GM19025 (cell line): ENCODE measurements around the gene S100A12.
"Not testable (repeated sequence)": the region's sequence is repeated elsewhere in the genome, so short reads cannot be mapped to it uniquely, and the experiment has no call there.

ENCODE experiments used
- ATAC-seq: cut with Tn5 transposase; IDR thresholded peaks from one replicate; pipeline ENCODE4 v1.9.1; 2021; ENCODE audit warnings: mild to moderate bottlenecking, low read depth, moderate library complexity; ENCODE audit not compliant: unreplicated experiment

Gene S100A12

DNA sequence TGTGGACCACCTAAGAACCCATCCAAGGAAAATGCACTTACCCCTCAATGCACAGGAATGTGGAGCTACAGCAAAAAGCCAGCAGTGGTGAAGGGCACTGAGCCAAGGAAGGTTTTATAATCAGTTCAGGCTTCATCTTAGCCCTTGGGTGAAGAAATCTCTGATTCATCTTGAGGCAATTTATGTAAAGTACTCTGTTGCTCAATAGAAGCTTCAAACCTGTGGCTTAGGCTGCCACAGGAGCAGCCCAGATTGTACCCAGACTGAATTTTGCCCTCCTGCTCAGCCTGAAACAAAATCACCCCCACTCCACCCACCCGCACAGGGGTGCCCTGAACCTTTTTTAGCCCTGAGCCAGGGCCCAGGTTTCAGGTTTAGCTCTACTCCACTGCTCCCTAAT is at the start of gene S100A12:
Gene S100A12 (minus strand): TSS at position 111 of the 400 bp plus-strand sequence. CDS start 1,029 bp downstream, outside the sequence.
- ATAC-seq = no peak

DNA sequence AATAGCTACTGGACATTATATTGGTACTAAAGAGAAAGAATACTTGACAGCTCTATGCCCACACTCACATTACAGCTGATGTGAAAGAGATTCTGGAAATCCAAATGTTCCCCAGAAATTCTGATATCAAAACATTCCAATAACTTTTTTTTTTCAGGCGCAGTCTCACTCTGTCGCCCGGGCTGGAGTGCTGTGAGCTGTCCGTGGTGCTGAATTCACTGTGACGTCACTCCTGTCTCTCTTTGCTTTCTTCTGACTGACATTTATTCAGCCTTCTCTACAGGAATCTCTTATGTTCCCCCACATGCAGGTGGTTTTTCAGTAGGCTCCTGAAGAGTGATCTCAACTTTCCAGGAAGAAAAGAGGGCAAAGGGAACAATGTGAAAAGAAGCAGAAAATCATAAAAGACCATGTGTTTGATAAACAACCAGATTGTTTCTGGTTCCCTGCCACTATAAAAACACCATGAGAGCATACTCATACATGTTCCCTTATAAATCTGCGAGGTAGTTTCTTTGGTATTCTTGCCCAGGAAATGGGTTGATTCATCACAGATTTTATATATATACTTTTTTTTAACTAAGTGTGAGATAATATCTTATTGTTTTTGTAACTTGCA is 47.1 kb upstream of the S100A12 start:
- no peak for ATAC-seq

DNA sequence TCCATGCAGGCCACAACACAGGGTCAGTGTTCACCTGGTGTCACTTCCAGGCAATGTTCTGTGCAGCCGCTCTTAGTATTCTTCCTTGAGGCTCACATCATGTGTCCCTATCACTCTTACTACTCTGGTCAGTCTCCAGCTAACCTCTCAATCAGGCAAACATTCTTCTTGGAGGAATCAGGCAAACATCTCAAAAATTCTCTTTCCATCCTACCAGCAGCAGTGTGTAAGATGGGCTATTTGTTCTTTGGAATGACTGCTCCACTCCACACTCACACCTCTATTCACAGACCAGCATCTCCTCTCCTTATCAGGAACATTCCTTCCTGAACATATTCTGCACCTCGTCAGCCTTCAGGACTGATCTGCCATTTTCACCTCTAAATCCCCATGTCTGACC is 44.9 kb upstream of the S100A12 start:
- ATAC-seq = no peak

DNA sequence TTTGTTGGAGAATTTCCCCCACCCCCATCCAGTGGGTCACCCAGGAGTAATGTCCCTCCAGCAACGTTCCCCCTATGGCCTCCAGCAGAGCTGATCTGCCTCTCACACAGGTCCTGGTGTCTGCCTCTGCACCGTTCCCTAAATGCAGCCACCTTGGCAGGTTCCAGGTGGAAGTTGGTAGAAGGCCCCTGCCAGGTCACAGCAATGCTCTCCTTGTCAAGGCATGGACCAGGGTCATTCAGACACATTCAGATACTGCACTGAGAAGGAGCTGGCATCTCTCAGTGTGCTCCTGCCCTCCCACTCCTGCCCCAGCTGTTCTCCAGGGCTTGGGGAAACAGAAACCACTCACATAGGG is 44.0 kb upstream of the S100A12 start:
- ATAC-seq = not testable (repeated sequence)

DNA sequence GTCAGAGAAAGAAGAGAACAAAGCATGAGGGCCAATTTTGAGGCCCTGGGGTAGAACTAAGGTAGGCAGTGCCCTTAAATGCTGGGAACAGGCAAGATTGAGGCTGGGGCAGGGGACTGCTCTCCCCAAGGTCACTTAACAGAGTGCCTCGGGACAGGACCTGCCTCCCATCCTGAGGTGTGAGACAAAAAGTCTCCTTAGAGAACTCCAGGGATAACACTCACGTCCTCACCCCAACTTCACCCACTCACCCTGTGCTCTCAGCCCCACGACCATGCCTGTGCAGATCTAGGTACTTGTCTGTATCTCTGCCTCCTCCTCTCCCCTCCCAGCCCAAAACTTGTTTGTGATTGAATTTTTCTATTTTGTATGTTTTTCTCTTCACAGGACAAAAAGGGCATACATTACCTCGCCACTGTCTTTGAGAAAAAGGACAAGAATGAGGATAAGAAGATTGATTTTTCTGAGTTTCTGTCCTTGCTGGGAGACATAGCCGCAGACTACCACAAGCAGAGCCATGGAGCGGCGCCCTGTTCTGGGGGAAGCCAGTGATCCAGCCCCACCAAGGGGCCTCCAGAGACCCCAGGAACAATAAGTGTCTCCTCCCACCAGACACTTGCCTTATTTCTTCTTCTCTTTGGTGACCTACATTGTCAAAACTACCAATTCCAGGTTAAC is 43.5 kb upstream of the S100A12 start:
- not testable (repeated sequence) for ATAC-seq

DNA sequence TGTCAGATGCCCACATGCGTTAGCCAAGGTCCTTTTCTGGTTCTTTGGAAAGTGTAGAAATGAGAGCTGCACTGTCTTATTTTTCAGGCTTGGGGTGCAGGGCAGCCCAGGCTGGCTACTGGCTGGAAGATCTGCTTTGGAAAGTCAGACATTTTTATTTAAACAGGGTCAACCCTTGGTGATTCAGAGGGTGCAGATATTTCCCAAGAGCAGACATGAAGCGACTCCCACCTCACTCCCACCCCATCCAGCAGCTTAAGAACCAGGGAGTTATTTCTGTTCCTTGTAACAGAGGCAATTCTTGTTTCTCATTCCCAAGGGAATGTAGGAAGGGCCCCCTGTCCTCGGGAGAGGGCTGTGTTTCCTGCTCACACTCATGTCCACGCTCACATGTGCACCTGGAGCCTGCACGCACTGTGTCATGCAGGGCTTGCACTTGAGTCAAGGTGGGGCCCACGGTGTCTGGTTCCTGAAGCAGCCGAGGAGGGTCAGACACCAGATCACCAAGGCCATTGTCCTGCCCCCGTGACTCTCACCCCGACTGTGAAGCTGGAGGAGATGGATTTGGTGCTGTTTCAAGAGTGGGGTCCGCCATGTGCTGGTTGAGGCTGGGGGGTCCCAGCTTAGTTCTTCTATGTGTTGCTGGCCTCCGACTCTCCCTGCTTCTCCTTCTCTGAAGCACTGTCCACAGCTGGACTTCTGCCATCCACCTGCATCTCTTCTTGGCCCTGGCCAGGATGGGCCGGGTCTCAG is 41.9 kb upstream of the S100A12 start:
- ATAC-seq = no peak

DNA sequence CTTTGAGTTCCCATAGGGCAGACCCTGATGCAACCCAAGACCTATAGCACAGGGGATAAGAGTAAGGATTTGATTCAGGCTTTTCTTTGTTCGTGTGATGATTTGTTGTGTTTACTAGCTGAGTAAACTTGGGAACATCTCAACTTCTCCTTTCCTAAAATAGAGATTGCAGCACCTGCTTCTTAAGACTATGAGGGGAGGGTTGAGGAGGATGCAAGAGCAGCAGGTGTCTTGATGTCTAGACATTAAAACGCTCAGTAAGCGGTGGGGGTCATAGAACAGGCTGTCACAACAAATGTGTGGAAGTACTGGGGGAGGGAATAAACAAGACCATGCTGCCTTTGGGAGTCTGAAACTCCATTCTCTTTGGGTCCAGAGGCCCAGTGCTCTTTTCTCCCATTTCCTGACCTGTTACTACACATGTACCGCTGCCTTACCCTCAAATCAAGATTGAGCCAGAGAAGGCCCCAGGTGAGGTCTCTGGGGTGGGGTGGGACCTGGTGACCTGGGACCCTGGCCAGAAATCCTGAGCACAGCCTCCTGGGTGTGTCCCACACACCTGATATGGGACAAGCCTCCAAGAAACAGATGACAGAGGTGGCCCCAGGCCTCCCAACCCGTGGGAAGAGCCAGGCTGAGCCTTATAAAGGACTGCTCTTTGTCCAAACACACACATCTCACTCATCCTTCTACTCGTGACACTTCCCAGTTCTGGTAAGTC is 40.6 kb upstream of the S100A12 start, which contains the start of gene S100A7A:
Gene S100A7A (plus strand): TSS at position 671 of the 721 bp plus-strand sequence. CDS start 1,563 bp downstream, outside the sequence.
- no peak for ATAC-seq

DNA sequence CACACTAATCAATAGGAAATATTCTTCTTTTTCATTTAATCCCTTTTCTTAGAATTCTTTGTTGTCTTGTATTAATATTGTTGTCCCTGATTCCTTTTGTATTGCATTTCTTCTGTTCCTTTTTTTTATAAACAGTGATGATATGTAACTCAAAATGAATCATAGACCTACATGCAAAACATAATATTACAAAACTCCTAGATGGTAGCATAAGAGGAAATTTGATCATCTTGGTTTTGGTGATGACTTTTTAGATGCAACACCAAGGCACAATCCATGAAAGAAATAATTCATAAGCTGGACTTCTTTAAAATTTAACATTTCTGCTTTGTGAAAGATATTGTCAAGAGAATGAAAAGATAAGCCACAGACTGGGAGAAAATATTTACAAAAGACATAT is 38.5 kb upstream of the S100A12 start:
- not testable (repeated sequence) for ATAC-seq

DNA sequence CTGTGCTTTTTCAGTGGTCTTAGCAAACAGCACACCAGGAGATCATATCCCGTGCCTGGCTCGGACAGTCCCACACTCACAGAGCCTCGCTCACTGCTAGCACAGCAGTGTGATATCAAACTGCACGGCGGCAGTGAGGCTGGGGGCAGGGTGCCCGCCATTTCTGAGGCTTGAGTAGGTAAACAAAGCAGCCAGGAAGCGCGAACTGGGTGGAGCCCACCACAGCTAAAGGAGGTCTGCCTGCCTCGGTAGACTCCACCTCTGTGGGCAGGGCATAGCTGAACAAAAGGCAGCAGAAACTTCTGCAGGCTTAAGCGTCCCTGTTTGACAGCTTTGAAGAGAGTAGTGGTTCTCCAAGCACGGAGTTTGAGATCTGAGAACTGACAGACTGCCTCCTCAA is 31.9 kb upstream of the S100A12 start:
- ATAC-seq = not testable (repeated sequence)

DNA sequence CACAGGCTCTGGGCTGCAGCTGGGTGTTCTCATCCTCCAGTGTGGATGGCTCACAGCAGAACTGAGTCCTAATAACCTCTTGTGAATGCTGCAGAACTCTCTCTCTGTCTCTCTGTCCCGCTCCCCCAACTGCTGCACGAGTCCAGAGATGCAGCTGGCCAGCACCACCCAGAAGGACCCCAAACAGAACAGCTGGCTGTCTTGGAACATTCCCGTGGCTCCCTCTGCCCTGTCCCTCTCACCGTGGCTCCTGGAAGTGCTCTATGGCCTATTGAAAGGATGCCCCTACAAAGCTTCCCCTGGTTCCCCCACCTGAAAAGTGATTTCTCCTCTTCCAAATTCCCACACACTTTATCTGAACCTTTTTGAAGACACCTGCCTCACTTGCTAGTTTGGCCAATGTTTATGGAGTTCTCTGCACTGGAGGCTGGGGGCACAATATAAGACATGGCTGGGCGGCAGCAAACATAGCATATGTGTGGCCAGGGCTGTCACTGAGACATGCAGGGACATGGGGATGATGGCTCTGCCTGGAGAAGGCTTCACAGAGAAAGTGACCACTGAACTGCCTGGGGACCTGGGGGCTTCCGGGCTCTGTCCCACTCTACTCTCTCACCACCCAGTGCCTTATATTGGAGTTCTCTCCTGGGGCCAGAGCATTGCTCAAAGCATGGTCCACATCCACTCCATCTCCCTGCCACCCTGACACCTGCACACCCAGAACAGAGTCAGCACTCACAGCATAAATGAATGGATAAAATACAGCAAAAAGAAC is 30.6 kb upstream of the S100A12 start:
- not testable (repeated sequence) for ATAC-seq

DNA sequence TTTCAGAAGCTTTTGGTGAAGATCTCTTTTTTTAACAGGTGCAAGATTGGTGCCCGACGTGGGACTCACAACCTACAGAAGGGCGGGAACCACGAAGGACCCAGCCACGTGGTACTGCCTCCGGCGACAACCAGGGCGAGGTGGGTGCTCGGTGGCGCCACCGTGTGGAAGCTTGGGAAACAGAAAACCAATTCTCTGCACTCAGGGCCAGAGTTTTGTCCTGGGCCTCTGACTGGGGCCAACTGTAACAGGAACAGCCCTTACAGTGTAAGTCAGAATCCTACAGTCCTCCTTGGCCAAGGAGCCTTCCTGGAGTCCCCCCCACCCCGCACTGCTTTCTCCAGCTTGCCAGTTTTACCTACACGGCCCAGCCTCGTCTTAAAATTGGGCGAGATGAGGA is 29.3 kb upstream of the S100A12 start:
- no peak for ATAC-seq

DNA sequence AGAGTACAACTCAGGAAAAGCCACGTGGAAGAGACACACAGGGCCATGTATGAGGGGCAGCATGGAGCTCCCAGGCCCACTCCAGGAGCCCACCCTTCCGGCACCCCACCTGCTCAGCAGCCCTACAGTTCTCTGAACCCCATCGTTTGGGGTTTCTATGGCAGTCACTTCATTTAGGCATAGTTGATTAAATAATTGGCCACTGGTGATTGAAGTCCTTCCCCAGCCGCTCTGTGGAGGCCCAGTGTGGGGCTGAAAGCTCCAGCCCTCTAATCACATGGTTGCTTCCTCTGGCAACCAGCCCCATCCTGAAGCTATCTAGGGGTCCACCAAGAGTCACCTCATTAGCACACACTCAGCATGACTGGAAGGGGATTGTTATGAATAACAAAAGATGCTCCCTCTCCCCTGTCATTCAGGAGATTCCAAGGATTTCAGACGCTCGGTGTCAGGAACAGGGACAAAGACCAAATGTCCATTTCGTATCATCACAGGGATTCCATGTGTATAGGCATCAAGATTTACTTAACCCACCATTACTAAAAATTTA is 28.7 kb upstream of the S100A12 start:
- ATAC-seq = no peak

DNA sequence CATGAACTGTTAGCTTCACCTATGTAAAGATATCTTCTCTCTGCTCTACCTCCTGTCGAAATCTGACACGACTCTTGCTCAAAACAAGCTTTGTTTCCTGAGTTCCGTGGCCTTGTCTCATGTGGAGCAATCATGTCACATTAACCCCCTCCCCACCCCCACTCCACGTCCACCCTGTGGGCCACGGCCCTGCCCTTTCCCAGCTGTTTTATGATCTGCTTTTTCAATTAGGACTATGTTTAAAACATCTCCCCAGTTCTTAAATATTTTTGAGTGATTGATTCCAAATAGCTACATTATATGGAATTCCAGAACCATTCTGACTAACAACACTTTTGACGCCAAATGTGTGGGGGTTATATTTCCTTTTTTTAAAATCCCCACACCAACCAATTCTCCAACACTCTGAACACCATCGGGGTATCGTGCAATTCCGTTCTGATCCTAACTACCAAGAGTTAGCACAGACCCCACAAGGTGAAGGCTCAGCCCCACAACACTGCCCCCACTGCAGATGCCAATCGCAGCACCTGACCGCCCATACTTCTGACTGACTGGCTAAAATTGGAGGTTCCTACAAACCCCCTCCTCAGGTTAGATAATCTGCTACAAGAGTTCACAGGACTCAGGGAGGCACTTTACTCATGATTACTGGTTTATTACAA is 28.1 kb upstream of the S100A12 start:
- no peak for ATAC-seq

DNA sequence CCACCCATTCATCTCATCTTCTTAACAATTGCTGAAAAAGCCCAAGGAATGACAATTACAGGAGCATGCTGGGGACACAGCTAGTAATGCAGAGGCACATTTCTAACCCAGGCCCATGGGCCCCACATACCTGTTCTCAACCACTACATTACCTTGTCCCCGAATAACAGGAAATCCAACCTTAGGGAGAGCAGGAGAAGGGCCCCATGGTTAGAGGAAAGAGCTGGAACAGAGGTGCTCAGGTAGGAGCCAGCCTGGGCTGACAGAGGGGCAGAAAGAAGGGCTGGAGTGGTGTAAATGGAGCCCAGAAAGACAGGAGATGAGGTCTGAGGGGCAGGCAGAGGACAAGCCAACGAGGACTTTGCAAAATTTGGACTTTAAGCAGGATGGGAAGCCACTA is 26.8 kb upstream of the S100A12 start:
- no peak for ATAC-seq

DNA sequence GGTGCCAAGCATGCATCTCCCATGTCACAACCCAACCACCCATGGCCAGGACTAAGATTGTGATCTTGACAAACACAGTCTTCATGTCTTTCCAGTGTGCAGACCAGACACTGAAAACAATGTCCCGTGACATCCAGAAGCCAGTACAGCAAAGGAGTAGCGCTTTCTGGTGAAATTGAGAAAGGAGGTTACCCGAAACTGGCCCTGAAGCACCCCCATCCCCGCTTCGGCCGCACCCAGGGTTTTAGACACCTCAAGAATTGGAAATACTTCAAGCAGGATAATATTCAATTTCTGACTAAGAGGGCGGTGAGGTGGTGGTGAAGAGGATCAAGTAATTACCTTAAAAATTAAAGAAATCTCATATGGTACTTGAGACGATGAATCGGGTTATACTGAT is 26.0 kb upstream of the S100A12 start:
- ATAC-seq = no peak

DNA sequence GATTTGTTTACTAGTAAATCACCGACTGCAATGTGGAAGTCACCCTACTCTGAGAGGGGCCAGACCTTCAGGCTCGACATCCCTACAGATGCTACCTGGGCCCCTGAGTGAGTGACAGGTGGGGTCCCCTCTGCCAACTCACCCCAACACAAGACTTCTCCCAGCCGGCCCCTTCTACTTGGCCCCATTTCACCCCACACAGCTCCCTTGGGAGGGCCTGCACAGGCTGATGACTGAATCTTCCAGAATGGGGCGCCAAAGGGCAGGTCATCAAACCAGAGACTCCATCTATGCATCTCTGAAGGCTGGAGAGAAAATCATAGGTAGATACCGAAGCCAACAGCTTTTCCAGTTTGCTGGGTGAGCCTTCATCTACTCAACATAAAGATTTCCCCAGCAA is 24.8 kb upstream of the S100A12 start:
- ATAC-seq = no peak

DNA sequence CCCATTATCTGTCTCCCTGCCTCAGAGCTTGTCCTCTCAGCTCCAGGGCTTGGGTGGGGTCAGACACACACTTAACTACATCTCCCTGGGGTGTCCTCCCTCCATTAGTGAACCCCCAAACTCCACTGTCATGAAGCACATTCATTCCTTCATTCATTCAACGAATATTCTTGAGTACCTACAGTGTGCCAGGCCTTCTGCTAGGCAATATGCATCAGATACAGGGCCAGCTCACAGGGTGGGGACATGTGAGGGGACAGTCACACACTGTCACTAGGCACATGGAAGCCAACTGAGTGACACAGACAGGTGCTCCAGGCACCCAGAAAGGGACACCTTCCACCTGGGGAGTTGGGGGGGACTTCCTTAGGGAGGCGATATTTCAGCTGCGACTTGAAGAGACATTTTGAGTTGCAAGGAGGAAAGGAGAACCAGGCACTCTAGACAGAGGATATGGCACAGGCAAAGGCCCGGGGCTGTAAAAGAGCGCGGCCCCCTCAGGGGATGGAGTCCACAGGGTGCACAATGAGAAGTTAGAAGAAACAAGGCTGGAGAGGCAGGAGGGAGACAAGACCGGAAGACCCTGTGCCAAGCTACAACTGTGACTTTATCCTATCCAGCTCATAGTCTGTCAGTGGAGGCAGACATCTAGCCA is 24.1 kb upstream of the S100A12 start:
- no peak for ATAC-seq

DNA sequence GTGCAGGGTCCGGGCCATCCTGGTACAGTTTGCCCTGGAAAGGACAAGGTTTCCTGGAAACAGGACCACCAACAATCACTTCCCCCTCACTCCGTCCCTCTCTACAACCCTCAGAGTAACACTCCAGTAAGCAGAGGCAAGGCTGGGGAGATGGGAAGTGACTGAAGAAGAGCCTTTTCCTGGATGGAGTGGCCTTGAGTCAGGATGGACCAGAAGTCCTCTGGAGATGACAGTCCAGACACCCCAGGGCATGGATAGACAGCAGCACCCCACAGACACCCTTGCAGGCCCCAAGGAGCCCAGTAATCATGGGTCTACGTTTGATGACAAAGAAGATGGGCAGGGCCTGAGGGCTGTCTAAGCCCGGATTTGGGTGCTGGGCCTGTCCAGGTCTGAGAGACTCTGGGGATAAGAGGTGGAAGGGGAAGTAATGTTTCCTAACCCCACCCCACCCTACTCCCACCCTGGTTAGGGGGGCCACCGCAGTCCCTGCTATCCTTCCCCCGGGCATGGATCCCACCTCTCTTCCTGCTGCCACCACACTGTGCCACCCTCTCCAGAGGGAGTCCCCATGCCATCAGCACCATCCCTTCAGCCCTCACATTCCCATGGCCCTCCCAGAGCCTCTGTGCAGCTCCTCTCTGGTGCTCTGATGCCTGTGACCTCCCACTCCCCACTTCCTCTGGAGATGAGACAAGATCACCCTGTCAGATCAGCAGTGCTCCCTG is 22.7 kb upstream of the S100A12 start:
- no peak for ATAC-seq
